Loucy (cell line): ENCODE measurements around the gene CR2.

ENCODE experiments used
- EZH2phosphoT487 ChIP-seq: fragments of 200-600 bp; IDR thresholded peaks from 2 replicates; pipeline ENCODE4 v1.6.1; 2018; ENCODE audit warnings: antibody characterized with exemption, mild to moderate bottlenecking, moderate library complexity, borderline replicate concordance
- TF ChIP-seq, protein P1 (sequence below): fragments of 200-600 bp; sonication (generic); conservative IDR thresholded peaks from 2 replicates; pipeline ENCODE4 v1.5.1; 2014; ENCODE audit warnings: mild to moderate bottlenecking, antibody characterized with exemption, low read length

DNA sequence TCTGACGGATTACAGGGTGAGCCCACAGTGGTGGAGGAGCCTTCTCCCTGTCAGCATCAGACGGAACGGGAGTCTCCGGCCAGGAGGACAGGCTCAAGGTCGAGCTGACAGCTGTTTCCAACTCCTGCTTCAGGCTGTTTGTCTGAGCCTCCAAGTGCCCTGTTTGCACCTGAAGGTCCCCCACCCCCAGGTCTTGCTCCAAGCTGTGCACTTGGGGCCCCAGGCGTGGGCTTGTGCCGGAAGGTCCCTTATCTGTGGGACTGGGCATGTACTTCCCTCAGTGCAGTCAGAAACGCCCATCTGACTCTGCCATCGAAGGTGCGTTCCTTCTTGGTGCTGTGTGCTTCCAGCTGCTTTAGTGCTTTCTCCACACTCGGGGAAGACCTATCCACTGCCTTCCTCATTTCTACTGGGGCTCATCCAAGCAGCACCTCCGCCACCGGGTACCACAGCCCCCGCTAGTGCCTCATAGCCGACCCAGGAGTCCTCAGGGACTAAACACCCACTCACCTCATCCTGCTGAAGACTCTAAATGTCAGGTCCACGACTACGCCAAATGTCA is 29.5 kb upstream of the CR2 start:
- TF ChIP-seq, protein P1, sequence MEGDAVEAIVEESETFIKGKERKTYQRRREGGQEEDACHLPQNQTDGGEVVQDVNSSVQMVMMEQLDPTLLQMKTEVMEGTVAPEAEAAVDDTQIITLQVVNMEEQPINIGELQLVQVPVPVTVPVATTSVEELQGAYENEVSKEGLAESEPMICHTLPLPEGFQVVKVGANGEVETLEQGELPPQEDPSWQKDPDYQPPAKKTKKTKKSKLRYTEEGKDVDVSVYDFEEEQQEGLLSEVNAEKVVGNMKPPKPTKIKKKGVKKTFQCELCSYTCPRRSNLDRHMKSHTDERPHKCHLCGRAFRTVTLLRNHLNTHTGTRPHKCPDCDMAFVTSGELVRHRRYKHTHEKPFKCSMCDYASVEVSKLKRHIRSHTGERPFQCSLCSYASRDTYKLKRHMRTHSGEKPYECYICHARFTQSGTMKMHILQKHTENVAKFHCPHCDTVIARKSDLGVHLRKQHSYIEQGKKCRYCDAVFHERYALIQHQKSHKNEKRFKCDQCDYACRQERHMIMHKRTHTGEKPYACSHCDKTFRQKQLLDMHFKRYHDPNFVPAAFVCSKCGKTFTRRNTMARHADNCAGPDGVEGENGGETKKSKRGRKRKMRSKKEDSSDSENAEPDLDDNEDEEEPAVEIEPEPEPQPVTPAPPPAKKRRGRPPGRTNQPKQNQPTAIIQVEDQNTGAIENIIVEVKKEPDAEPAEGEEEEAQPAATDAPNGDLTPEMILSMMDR: no peak
- no peak for TF ChIP-seq EZH2phosphoT487
